HG03432 (cell line): ENCODE measurements around the gene AK3.

ENCODE experiments used
- ATAC-seq: cut with Tn5 transposase; IDR thresholded peaks from one replicate; pipeline ENCODE4 v1.9.1; 2021; ENCODE audit warnings: mild to moderate bottlenecking, moderate library complexity; ENCODE audit not compliant: unreplicated experiment

AK3 gene

GRCh38 chr9:4709380-4709779 is 31.6 kb downstream of the AK3 start:
- ATAC-seq, result no peak

GRCh38 chr9:4706971-4707622 is 33.9 kb downstream of the AK3 start:
- ATAC-seq, result no peak

GRCh38 chr9:4706021-4706420 is 35.0 kb downstream of the AK3 start:
- ATAC-seq, result no peak

DNA sequence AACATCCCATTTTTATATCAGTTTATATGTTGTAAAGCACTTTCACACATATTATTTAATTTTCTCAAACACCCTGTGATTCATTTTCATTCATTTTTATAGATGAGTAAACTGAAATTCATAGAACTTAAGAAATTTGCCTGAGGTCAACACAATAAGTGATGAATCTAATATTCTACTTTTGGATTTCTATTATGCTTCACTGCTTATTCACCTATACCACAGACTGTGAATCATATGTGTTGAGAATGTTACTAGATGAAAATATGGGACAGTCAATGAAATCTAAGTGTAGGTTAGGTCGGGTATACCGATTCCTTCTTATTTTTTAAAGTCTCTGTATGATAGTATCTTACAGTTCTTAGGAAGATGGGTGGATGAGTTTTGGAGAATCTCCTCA is 36.9 kb downstream of the AK3 start:
- no peak for ATAC-seq

GRCh38 chr9:4701526-4701925 is 39.5 kb downstream of the AK3 start:
- ATAC-seq, result no peak

GRCh38 chr9:4700932-4701331 is 40.1 kb downstream of the AK3 start:
- ATAC-seq, result no peak

GRCh38 chr9:4700091-4700490 is 40.9 kb downstream of the AK3 start:
- no peak for ATAC-seq

- ATAC-seq, result no peak
Observed at GRCh38 chr9:4691795-4692194, 49.2 kb downstream of the AK3 start.

GRCh38 chr9:4690144-4690543 is 50.9 kb downstream of the AK3 start:
- peak; percentile 68 for ATAC-seq

DNA sequence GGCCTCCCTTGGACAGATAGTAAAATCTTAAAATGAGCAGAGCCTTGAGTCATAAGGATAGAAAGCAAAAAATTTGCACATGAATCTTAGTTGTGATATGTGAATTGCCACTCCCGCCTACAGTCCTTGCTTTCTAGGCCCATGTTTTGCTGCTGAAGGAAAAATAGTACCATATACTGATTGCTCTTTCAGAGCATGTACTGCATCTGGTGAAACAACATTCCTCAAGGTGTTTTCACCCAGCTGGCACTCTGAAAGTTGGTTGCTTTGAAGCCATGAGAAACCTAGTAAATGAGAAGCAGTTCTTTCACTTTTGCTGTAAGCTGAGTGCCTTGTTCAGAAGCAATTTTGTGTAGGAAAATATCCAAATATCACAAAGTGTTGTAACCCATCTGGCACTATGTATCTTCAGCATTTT is 51.3 kb downstream of the AK3 start:
- peak; percentile 72 for ATAC-seq

DNA sequence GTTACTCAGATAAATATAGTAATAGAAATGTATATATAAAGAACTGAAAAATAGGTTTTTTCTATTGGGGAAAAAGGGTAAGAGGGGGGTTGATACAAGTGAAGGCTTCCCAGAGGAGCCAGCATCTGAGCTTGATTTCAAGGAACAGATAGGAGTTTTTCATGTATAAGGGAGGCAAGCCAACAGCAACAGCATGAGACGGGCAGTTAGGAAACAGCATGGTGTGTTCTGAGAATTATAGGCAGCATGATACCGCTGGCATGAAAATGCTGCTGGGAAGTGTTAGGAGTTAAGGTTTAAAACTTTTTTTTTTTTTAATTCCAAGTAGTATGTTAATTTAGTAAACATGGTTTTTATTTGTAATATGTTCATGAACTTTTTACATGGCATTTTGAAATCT is 52.0 kb downstream of the AK3 start:
- ATAC-seq, result no peak

DNA sequence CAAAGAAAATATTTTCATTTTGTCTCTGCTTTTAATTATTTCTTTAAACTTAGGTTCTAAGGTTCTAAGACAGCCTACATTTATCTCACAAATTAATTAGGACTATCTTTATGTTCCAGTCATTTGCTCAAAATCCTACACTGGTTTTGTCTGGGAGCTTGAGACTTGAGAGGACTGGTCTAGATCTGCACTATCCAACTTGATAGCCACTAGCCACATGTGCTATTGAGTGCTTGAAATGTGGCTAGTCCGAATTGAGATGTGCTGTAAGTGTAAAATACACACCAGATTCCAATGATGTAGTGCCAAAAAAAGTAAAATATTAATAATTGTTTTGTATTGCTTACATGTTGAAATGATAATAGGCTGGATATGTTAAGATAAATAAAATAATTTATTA is 54.4 kb downstream of the AK3 start:
- ATAC-seq, result no peak

- ATAC-seq, result no peak
Observed at GRCh38 chr9:4686112-4686511, 54.9 kb downstream of the AK3 start.

DNA sequence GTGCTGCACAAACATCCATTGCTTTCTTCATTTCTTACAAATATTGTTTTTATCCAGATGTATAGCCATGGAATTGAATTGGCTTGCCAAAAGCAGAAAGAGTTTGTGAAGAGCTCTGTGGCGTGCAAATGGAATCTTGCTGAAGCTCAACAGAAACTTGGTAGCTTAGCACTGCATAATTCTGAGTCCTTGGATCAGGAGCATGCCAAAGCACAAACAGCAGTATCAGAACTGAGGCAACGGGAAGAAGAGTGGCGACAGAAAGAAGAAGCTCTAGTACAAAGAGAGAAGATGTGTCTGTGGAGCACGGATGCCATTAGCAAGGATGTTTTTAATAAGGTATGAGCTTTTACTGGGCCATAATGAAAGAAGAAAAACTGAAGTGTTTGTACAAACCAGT is 56.2 kb downstream of the AK3 start:
- ATAC-seq, result no peak

GRCh38 chr9:4680750-4681149 is 60.3 kb downstream of the AK3 start:
- ATAC-seq, result no peak

- ATAC-seq, result peak; percentile 2
Observed at GRCh38 chr9:4680173-4680525, 60.9 kb downstream of the AK3 start.

DNA sequence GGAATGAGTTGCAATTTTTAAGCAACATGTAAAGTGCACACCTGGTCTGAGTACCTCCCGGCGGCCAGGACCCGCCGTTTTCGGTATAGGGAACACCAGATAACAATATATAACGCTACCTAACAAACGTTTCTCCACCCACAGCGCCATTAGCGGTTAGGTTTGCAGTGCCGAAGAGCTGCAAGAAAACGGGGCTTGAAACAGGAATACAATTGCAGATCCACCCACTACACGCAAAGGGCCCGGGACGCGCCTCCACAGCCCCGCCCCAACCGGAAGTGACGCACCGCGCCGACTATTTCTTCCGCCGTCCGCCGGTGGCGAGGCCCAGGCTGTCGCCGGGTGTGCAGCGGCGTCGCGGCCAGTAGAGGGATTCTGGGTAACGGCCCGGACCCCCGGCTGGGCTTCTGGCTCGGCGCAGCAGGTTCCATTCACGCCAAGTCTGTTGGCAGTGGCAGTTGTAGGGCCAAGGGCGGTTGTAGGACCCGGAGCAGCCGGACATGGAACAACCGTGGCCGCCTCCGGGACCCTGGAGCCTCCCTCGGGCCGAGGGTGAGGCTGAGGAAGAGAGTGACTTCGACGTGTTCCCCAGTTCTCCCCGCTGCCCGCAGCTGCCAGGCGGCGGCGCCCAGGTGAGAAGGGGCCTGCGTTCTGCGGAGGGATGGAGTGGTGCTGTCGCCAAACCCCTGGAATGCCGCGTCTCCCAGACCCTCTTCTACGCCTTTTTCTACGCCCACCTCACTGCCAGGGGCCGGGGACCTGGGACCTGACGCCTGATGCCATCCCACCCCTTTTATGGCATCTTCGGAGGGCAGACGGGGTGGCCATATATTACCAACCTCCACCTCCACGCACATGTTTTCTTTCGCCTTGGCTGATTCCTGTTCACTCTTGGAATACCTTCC is 61.5 kb downstream of the AK3 start, which contains the start of gene CDC37L1:
CDC37L1 (plus strand) TSS at position 302 of the 905 bp plus-strand sequence; CDS start at position 501, 199 bp downstream.
- ATAC-seq, result peak; percentile 98

GRCh38 chr9:4678679-4679267 is 62.2 kb downstream of the AK3 start:
- peak; percentile 3 for ATAC-seq

DNA sequence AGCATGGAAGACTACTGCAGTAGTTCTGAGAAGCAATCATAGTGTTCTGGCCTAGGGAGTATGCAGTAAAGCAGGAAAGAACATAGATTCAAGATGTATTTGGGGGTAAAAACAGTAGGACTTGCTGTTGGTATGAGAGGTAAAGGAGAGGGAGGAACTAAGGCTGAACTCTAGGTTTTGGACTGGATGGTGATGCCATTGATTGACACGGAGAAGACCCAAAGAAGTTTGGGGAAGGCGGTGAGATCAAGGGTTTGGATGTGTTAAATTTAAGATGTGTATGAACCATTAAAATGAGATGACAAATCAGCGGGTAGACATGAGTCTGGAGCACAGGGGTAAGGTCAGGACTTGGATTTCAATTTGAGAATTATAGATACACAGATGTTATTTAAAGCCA is 63.6 kb downstream of the AK3 start:
- ATAC-seq, result no peak

- ATAC-seq, result no peak
Observed at GRCh38 chr9:4674783-4675182, 66.2 kb downstream of the AK3 start.

GRCh38 chr9:4671737-4672136 is 69.3 kb downstream of the AK3 start:
- ATAC-seq, result no peak

GRCh38 chr9:4670591-4670990 is 70.4 kb downstream of the AK3 start:
- ATAC-seq, result no peak
